ENCODE measurements around the gene FOXN1. TPM values are rescaled to one million over a fixed set of nuclear protein-coding genes. Genes with fewer than 3 reads are reported as not detected.

The FOXN1 gene
- total RNA-seq, 1 experiment from 2014 or later: not detected

- ATAC-seq (no peak), DNase-seq (ENCODE audit: low spot score) (no peak)
- H3K4me3 Mint-ChIP-seq: no peak overlapping the region
- TF ChIP-seq TP53 (CRISPR knock-in tag; IDR thresholded peaks at IDR 0.05): no peak
- TF ChIP-seq E2F5 (CRISPR knock-in tag; IDR thresholded peaks at IDR 0.05): no peak
- TF ChIP-seq JUN (CRISPR knock-in tag; IDR thresholded peaks at IDR 0.05): no peak
- TF ChIP-seq PREB (CRISPR knock-in tag; IDR thresholded peaks at IDR 0.05; ENCODE audit: borderline replicate concordance): no peak
- no peak for TF ChIP-seq ZNF512 (CRISPR knock-in tag; IDR thresholded peaks at IDR 0.05; ENCODE audit: borderline replicate concordance)
- POLR2A ChIA-PET: no interaction called here
- no peak overlapping the region for H3K27ac Mint-ChIP-seq
- peaks cover 5% of the 10 kb centered on the region for H3K4me1 Mint-ChIP-seq
- no peaks in the 10 kb centered on the region for H3K36me3 Mint-ChIP-seq
- CTCF ChIA-PET: no interaction called here
- no peaks in the 10 kb centered on the region; the same call in 1 of the 2 replicates for H3K27me3 Mint-ChIP-seq (ENCODE audit: low read depth)
- H3K9me3 Mint-ChIP-seq: no peaks in the 10 kb centered on the region
Observed at GRCh38 chr17:28470914-28471366, 35.2 kb upstream of the FOXN1 start.

GRCh38 chr17:28471531-28472342 is 34.4 kb upstream of the FOXN1 start:
- no peak overlapping the region for H3K27ac Mint-ChIP-seq
- H3K36me3 Mint-ChIP-seq: no peaks in the 10 kb centered on the region
- POLR2A ChIA-PET: no interaction called here
- peaks cover 5% of the 10 kb centered on the region for H3K4me1 Mint-ChIP-seq
- no peaks in the 10 kb centered on the region for H3K9me3 Mint-ChIP-seq
- no peak overlapping the region for H3K4me3 Mint-ChIP-seq
- TF ChIP-seq ERG (CRISPR knock-in tag; IDR thresholded peaks at IDR 0.05) (no peak), MAX (CRISPR knock-in tag; IDR thresholded peaks at IDR 0.05) (no peak), FOXK1 (CRISPR knock-in tag; IDR thresholded peaks at IDR 0.05) (no peak), PREB (CRISPR knock-in tag; IDR thresholded peaks at IDR 0.05; ENCODE audit: borderline replicate concordance) (no peak), E2F4 (CRISPR knock-in tag; IDR thresholded peaks at IDR 0.05; ENCODE audit: borderline replicate concordance, low read depth) (no peak), ZNF317 (CRISPR knock-in tag; IDR thresholded peaks at IDR 0.05; ENCODE audit: borderline replicate concordance, low read depth) (no peak), SMAD4 (CRISPR knock-in tag; IDR thresholded peaks at IDR 0.05) (no peak), CREB1 (CRISPR knock-in tag; IDR thresholded peaks at IDR 0.05) (no peak), ZNF232 (CRISPR knock-in tag; IDR thresholded peaks at IDR 0.05) (no peak), FOXP4 (CRISPR knock-in tag; IDR thresholded peaks at IDR 0.05) (no peak), ZNF416 (CRISPR knock-in tag; IDR thresholded peaks at IDR 0.05) (no peak), MYBL2 (CRISPR knock-in tag; IDR thresholded peaks at IDR 0.05) (no peak), RORB (CRISPR knock-in tag; IDR thresholded peaks at IDR 0.05) (no peak)
- no peaks in the 10 kb centered on the region; the same call in 1 of the 2 replicates for H3K27me3 Mint-ChIP-seq (ENCODE audit: low read depth)
- ATAC-seq: no peak
- CTCF ChIA-PET: interaction anchor here (1.1 kb wide), 1 partner anchor 9 kb away, joined by 3 read pairs; no protein-coding TSS in a partner anchor
- no peak for DNase-seq (ENCODE audit: low spot score)

Data from WTC11 (cell line).